Measurements from ENCODE around the gene ANKRD13B. TPM values are rescaled to one million over a fixed set of nuclear protein-coding genes. Genes with fewer than 3 reads are reported as not detected.
A peak's percentile ranks its signal among the peaks of the same experiment; 100 is the strongest.

Gene ANKRD13B
- total RNA-seq, 3 donors from 2014 or later (not counting 1 experiment from before 2014, with no cell fraction given): 2.3 to 6.6 (median 4.0) TPM

GRCh38 chr17:29591737-29592608 is 959 bp upstream of the ANKRD13B start:
- Histone ChIP-seq H3K4me1 (ENCODE audit: control insufficient read depth, insufficient read depth, low read length) (peaks cover 62% of the 10 kb centered on the region), H3K27ac (ENCODE audit: low read length) (no peak overlapping the region), H3K27me3 (ENCODE audit: control insufficient read depth, insufficient read depth, low read length) (peaks cover 3% of the 10 kb centered on the region), H3K9me3 (ENCODE audit: control insufficient read depth, insufficient read depth, low read length) (no peaks in the 10 kb centered on the region), H3K36me3 (ENCODE audit: control insufficient read depth, insufficient read depth, low read length) (no peaks in the 10 kb centered on the region), H3K4me3 (ENCODE audit: low read length) (peak overlapping the region; percentile 12)
- peak; percentile 92 for TF ChIP-seq CTCF (IDR thresholded peaks at IDR 0.05)
- ATAC-seq: peak; percentile 44 to 58 (median 47)
- Mint-ChIP-seq H3K4me3 (peak overlapping the region; percentile 77), H3K27me3 (ENCODE audit: low read depth in 2 of 2) (no peaks in the 10 kb centered on the region), H3K4me1 (peaks cover 20 to 61% of the 10 kb centered on the region in 2 donors), H3K9me3 (no peaks in the 10 kb centered on the region), H3K36me3 (no peaks in the 10 kb centered on the region), H3K27ac (peak overlapping the region in 1 of 2 donors; percentile 40)
- WGBS (ENCODE audit: insufficient coverage): 22% methylated on average over 22 of the region's 25 CpGs
- intact Hi-C loops (cut with micrococcal nuclease): loop anchor here (1.0 kb wide), 1 partner anchor 23 kb away; no protein-coding TSS in a partner anchor
- DNase-seq: peak; percentile 78 to 84

GRCh38 chr17:29593591-29594518 is 923 bp downstream of the ANKRD13B start:
- H3K4me1 Mint-ChIP-seq: peaks cover 9 to 43% of the 10 kb centered on the region in 2 donors
- Histone ChIP-seq H3K27me3 (ENCODE audit: control insufficient read depth, insufficient read depth, low read length) (peaks cover 3% of the 10 kb centered on the region), H3K4me3 (ENCODE audit: low read length) (peak overlapping the region; percentile 24), H3K27ac (ENCODE audit: low read length) (no peak overlapping the region), H3K4me1 (ENCODE audit: control insufficient read depth, insufficient read depth, low read length) (peaks cover 43% of the 10 kb centered on the region), H3K9me3 (ENCODE audit: control insufficient read depth, insufficient read depth, low read length) (no peaks in the 10 kb centered on the region), H3K36me3 (ENCODE audit: control insufficient read depth, insufficient read depth, low read length) (no peaks in the 10 kb centered on the region)
- H3K36me3 Mint-ChIP-seq: no peaks in the 10 kb centered on the region
- H3K4me3 Mint-ChIP-seq: peak overlapping the region; percentile 68
- 4% methylated on average over 62 of the region's 64 CpGs for WGBS (ENCODE audit: insufficient coverage)
- TF ChIP-seq CTCF (IDR thresholded peaks at IDR 0.05): no peak
- intact Hi-C loops (cut with micrococcal nuclease): no loop called here
- no peaks in the 10 kb centered on the region for H3K9me3 Mint-ChIP-seq
- DNase-seq (peak in 1 of 2 donors; percentile 54), ATAC-seq (no peak)
- peaks cover 2% of the 10 kb centered on the region in 2 donors for H3K27me3 Mint-ChIP-seq (ENCODE audit: low read depth in 2 of 2)
- no peak overlapping the region for H3K27ac Mint-ChIP-seq

DNA sequence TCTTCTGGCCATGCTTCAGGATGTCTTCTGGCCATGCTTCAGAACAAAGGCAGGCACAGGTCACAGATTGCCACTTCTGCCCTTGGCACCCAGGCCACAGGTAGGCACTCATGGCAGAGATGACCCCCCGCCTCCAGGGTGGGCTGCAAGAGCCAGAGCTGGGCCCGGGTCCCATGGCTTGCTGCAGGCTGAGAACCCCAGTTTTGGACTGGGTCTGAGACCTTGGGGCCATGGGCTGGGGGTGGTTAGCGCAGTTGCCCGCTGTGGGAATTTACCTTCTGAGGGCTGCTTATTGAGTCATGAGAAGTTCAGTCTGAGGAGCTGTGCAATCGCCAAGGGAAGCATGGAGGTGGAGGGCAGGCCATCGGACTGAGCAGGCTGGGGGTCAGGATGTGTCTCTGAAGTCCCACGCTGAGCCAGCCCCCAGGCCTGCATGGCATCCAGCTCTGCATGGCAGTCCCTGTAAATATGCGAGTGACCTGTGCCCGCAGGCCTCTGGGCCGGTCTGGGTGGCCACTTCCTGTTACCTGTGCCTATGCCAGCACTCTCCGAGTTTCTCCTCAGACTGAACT is 1.7 kb downstream of the ANKRD13B start:
- Histone ChIP-seq H3K36me3 (ENCODE audit: control insufficient read depth, insufficient read depth, low read length) (no peaks in the 10 kb centered on the region), H3K4me3 (ENCODE audit: low read length) (no peak overlapping the region), H3K4me1 (ENCODE audit: control insufficient read depth, insufficient read depth, low read length) (peaks cover 42% of the 10 kb centered on the region), H3K27ac (ENCODE audit: low read length) (no peak overlapping the region), H3K27me3 (ENCODE audit: control insufficient read depth, insufficient read depth, low read length) (peaks cover 3% of the 10 kb centered on the region), H3K9me3 (ENCODE audit: control insufficient read depth, insufficient read depth, low read length) (no peaks in the 10 kb centered on the region)
- ATAC-seq (no peak), DNase-seq (no peak)
- peaks cover 8% of the 10 kb centered on the region in 2 donors for H3K27me3 Mint-ChIP-seq (ENCODE audit: low read depth in 2 of 2)
- intact Hi-C loops (cut with micrococcal nuclease): no loop called here
- peaks cover 9 to 43% of the 10 kb centered on the region in 2 donors for H3K4me1 Mint-ChIP-seq
- H3K36me3 Mint-ChIP-seq: no peaks in the 10 kb centered on the region
- no peak overlapping the region for H3K27ac Mint-ChIP-seq
- TF ChIP-seq CTCF (IDR thresholded peaks at IDR 0.05): no peak
- H3K4me3 Mint-ChIP-seq: peak overlapping the region; percentile 40
- H3K9me3 Mint-ChIP-seq: no peaks in the 10 kb centered on the region
- WGBS (ENCODE audit: insufficient coverage): 91% methylated on average over 11 of the region's 11 CpGs

All from natural killer cell (primary cell).